ENCODE measurements around the gene ABCC11.

The ABCC11 gene

DNA sequence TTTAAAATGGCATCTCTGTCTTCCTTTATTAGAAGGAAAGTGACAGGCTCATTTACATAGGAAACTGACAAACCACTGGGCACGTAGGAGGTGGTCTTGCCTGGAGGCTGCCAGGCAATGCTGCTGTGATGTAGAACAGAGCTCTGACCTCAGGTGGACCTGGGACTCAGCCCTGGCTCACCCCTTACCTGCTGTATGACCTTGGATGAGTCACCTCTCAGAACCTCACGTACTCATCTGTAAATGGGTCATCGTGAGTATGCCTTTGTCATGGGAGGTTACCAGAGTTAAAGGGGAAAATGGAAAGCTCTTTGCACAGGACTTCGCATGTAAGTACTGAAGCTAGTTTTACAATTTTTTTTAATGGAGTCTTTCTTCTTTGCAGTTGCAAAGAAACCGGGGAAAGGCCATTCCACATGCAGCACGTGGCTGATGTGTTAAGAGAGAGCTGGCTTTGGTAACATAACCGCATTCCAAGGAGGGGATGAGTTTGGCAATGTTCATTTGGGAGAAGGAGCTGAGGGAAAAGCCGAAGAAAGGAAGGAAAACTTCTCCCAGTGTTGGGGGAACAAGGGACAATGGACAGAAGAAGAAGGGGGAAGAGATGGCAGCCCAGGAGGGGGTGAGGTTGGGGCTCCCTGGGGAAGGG is 40.6 kb downstream of the ABCC11 start:
- CTCF ChIA-PET, result no interaction called here
- H3K9me3 ChIP-seq (ENCODE audit: control extremely low read depth in 1 of 5, control insufficient read depth in 4 of 5, insufficient read depth in 2 of 5, low read depth in 1 of 5, low read length in 4 of 5), result no peaks in the 10 kb centered on the region
- no peak overlapping the region for H3K27ac ChIP-seq (ENCODE audit: insufficient read depth in 1 of 2, low read depth in 1 of 2, low read length in 2 of 2, poor library complexity in 1 of 2, severe bottlenecking in 2 of 2)
- DNase-seq, result no peak
- no peak overlapping the region for H3K4me3 ChIP-seq (ENCODE audit: control insufficient read depth in 1 of 7, extremely low read depth in 1 of 7, insufficient read depth in 4 of 7, low read depth in 2 of 7, low read length in 6 of 7)
- H3K4me1 ChIP-seq (ENCODE audit: control extremely low read depth in 1 of 4, control insufficient read depth in 4 of 4, insufficient read depth in 4 of 4, low read length in 3 of 4), result no peaks in the 10 kb centered on the region
- peaks cover 0 to 3% (median 0%) of the 10 kb centered on the region in 5 experiments for H3K27me3 ChIP-seq (replicated peaks in 2 of 5; ENCODE audit: control insufficient read depth in 4 of 5, insufficient read depth in 5 of 5, low read length in 4 of 5)
- H3K36me3 ChIP-seq (ENCODE audit: control insufficient read depth in 4 of 4, insufficient read depth in 4 of 4, low read length in 3 of 4), result no peaks in the 10 kb centered on the region
- WGBS (ENCODE audit: insufficient coverage), result 95% methylated on average over 7 of the region's 8 CpGs
- POLR2A ChIA-PET, result no interaction called here

DNA sequence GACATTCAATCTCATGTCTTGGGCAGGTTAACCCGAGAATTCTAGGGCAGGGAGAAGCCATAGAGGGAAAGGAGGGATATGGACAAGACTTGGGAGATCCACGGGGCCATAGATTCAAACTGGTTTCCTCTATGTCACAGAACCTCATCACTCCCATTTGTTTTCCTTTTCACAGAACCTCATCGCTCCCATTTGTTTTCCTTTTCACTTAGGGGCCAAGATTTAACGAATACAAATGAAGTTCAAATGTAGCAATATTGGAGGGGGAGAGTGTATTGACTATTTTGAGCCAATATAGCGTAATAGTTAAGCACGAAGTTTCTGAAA is 42.6 kb downstream of the ABCC11 start:
- Histone ChIP-seq H3K4me1 (ENCODE audit: control extremely low read depth in 1 of 4, control insufficient read depth in 4 of 4, insufficient read depth in 4 of 4, low read length in 3 of 4) (no peaks in the 10 kb centered on the region), H3K27me3 (replicated peaks in 2 of 5; ENCODE audit: control insufficient read depth in 4 of 5, insufficient read depth in 5 of 5, low read length in 4 of 5) (peaks cover 0 to 3% (median 0%) of the 10 kb centered on the region in 5 experiments), H3K27ac (ENCODE audit: insufficient read depth in 1 of 2, low read depth in 1 of 2, low read length in 2 of 2, poor library complexity in 1 of 2, severe bottlenecking in 2 of 2) (no peak overlapping the region), H3K36me3 (ENCODE audit: control insufficient read depth in 4 of 4, insufficient read depth in 4 of 4, low read length in 3 of 4) (no peaks in the 10 kb centered on the region), H3K9me3 (ENCODE audit: control extremely low read depth in 1 of 5, control insufficient read depth in 4 of 5, insufficient read depth in 2 of 5, low read depth in 1 of 5, low read length in 4 of 5) (no peaks in the 10 kb centered on the region), H3K4me3 (ENCODE audit: control insufficient read depth in 1 of 7, extremely low read depth in 1 of 7, insufficient read depth in 4 of 7, low read depth in 2 of 7, low read length in 6 of 7) (no peak overlapping the region)
- CTCF ChIA-PET, result no interaction called here
- POLR2A ChIA-PET, result no interaction called here
- 100% methylated on average over 2 of the region's 6 CpGs for WGBS (ENCODE audit: insufficient coverage)
- DNase-seq, result no peak

DNA sequence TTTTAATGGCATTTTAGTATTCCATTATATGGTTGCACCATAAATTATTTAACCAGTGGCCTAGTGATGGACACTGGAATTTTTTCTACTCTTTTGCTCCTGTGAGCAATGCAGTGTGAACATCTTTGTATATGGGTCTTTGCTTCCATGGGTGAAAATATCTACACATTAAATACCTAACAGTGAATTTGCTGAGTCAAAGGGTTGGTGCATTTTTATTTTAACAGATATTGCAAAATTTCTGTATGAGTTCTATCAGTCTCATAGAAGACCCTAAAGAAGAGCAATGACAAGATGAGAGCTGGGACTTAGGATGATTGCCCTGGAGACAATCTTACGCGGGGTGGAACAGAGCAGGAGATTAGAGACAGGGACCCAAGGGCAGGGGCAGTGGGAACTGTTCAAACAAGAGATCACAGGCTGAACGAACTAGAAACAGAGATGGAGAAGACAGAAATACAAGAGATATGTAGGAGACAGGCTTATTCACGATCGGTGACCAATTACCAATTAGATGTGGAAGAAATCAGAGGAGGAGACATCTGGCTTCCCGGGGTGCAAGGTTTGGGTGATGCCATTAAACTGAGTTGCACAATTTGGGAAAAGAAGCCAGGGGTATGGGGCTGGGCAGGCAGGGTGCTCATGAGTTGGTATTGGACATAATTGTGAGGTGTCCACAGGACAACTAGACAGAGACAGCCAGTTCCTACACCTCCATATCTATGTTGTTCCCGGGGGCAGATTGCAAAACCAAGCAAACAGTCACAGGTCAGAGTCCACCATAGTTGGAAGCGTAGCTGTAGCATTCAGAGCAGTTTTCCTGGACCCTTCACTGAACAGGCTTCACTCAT is 43.1 kb downstream of the ABCC11 start:
- DNase-seq, result no peak
- Histone ChIP-seq H3K9me3 (ENCODE audit: control extremely low read depth in 1 of 5, control insufficient read depth in 4 of 5, insufficient read depth in 2 of 5, low read depth in 1 of 5, low read length in 4 of 5) (no peaks in the 10 kb centered on the region), H3K27ac (ENCODE audit: insufficient read depth in 1 of 2, low read depth in 1 of 2, low read length in 2 of 2, poor library complexity in 1 of 2, severe bottlenecking in 2 of 2) (no peak overlapping the region), H3K4me1 (ENCODE audit: control extremely low read depth in 1 of 4, control insufficient read depth in 4 of 4, insufficient read depth in 4 of 4, low read length in 3 of 4) (no peaks in the 10 kb centered on the region), H3K27me3 (replicated peaks in 2 of 5; ENCODE audit: control insufficient read depth in 4 of 5, insufficient read depth in 5 of 5, low read length in 4 of 5) (peaks cover 0 to 3% (median 0%) of the 10 kb centered on the region in 5 experiments), H3K4me3 (ENCODE audit: control insufficient read depth in 1 of 7, extremely low read depth in 1 of 7, insufficient read depth in 4 of 7, low read depth in 2 of 7, low read length in 6 of 7) (no peak overlapping the region), H3K36me3 (ENCODE audit: control insufficient read depth in 4 of 4, insufficient read depth in 4 of 4, low read length in 3 of 4) (no peaks in the 10 kb centered on the region)
- POLR2A ChIA-PET, result no interaction called here
- WGBS (ENCODE audit: insufficient coverage), result 98% methylated on average over 8 of the region's 8 CpGs
- CTCF ChIA-PET, result no interaction called here

DNA sequence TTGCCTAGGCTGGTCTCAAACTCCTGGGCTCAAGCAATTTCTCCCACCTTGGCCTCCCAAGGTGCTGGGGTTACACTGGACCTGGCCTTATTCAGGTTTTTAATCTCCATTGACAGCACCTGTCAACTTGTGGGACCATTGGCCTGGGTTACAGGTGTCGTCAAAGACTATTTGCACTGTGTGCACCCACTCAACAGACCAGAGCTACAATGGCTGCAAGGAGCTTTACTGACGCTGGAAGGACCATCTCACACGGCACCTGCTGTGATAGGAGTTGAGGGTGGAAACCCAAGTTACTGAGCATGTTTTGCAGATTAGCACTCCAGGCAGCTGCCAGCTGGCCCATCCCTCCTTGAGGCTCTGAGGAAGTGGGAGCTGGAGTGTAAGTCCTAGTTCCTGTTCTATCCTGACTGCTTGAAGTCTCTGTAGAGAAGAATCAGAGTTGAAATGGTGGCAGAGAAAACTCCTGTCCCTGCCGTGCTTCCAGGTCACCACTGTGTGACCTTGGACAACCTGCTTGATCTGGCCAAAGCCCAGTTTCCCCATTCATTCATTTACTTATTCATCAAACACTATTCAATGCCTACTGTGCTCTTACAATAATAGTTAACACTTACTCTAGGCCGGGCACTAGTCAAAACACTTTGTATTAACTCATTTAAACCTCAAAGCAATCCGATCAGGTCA is 45.7 kb downstream of the ABCC11 start:
- WGBS (ENCODE audit: insufficient coverage), result 99% methylated on average over 6 of the region's 6 CpGs
- ChIA-PET CTCF (no interaction called here), POLR2A (no interaction called here)
- Histone ChIP-seq H3K36me3 (ENCODE audit: control insufficient read depth in 4 of 4, insufficient read depth in 4 of 4, low read length in 3 of 4) (no peaks in the 10 kb centered on the region), H3K4me3 (ENCODE audit: control insufficient read depth in 1 of 7, extremely low read depth in 1 of 7, insufficient read depth in 4 of 7, low read depth in 2 of 7, low read length in 6 of 7) (no peak overlapping the region), H3K4me1 (ENCODE audit: control extremely low read depth in 1 of 4, control insufficient read depth in 4 of 4, insufficient read depth in 4 of 4, low read length in 3 of 4) (no peaks in the 10 kb centered on the region), H3K27ac (ENCODE audit: insufficient read depth in 1 of 2, low read depth in 1 of 2, low read length in 2 of 2, poor library complexity in 1 of 2, severe bottlenecking in 2 of 2) (no peak overlapping the region), H3K27me3 (replicated peaks in 2 of 5; ENCODE audit: control insufficient read depth in 4 of 5, insufficient read depth in 5 of 5, low read length in 4 of 5) (peaks cover 0 to 6% (median 0%) of the 10 kb centered on the region in 5 experiments), H3K9me3 (ENCODE audit: control extremely low read depth in 1 of 5, control insufficient read depth in 4 of 5, insufficient read depth in 2 of 5, low read depth in 1 of 5, low read length in 4 of 5) (peaks cover 0 to 3% (median 0%) of the 10 kb centered on the region in 5 experiments)
- no peak for DNase-seq

DNA sequence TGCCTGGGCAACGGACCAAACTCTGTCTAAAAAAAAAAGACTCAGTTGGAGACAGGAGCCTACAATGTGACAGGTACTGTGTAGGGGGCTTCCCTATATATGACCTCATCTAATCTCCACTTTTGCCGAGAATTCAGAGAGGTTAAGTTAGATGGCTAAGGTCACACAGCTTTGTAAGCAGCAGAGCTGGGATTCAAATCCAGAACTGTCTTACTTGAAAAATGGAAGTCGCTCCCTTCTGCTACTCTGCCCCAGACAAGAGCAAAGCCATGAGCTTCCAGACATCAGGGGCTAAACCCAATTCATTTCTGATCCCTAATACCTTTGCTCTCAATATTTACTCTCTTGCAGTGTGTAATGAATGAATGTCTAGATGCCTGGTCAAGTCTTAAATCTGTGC is 50.0 kb downstream of the ABCC11 start:
- no peak overlapping the region for H3K27ac ChIP-seq (ENCODE audit: insufficient read depth in 1 of 2, low read depth in 1 of 2, low read length in 2 of 2, poor library complexity in 1 of 2, severe bottlenecking in 2 of 2)
- H3K9me3 ChIP-seq (ENCODE audit: control extremely low read depth in 1 of 5, control insufficient read depth in 4 of 5, insufficient read depth in 2 of 5, low read depth in 1 of 5, low read length in 4 of 5), result peaks cover 0 to 3% (median 0%) of the 10 kb centered on the region in 5 experiments
- DNase-seq, result no peak
- peaks cover 0 to 3% (median 0%) of the 10 kb centered on the region in 5 experiments for H3K27me3 ChIP-seq (replicated peaks in 2 of 5; ENCODE audit: control insufficient read depth in 4 of 5, insufficient read depth in 5 of 5, low read length in 4 of 5)
- WGBS (ENCODE audit: insufficient coverage), result 100% methylated on average over 2 of the region's 3 CpGs
- no peak overlapping the region for H3K4me3 ChIP-seq (ENCODE audit: control insufficient read depth in 1 of 7, extremely low read depth in 1 of 7, insufficient read depth in 4 of 7, low read depth in 2 of 7, low read length in 6 of 7)
- no peaks in the 10 kb centered on the region for H3K4me1 ChIP-seq (ENCODE audit: control extremely low read depth in 1 of 4, control insufficient read depth in 4 of 4, insufficient read depth in 4 of 4, low read length in 3 of 4)
- ChIA-PET CTCF (no interaction called here), POLR2A (no interaction called here)
- no peaks in the 10 kb centered on the region for H3K36me3 ChIP-seq (ENCODE audit: control insufficient read depth in 4 of 4, insufficient read depth in 4 of 4, low read length in 3 of 4)

DNA sequence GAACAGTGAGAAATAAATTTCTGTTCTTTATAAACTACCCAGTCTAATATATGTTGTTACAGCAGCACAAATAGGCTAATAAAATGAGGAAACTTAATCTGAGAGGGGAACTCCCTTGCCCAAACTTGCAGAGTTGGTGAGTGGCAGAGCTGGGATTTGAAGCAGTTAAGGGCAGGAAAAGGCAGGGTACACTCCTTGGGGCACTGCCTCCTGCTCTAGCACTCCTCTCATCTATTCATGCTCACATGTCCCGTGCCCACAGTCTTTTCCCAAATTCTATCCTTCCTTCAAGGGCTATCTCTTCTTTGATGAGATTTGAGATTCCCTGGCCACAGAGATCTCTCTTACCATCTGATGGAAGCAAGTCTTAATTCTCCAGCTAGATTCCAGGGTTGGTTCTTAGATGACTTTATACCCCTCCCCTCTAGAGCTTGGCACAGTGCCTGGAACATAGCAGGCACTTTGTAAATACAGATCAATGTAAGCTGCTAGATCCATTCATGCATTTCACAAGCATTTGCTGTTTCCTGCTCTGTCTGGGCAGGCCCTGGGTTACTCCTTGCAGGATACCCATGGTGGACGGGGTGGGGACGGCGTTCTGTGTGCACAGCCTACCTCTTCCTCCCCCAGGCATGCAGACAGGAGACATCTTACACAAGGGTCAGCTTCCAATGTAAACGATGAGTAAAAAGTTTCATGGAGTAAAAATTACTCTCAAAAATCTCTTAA is 52.3 kb downstream of the ABCC11 start:
- DNase-seq, result no peak
- Histone ChIP-seq H3K36me3 (ENCODE audit: control insufficient read depth in 4 of 4, insufficient read depth in 4 of 4, low read length in 3 of 4) (no peaks in the 10 kb centered on the region), H3K27ac (ENCODE audit: insufficient read depth in 1 of 2, low read depth in 1 of 2, low read length in 2 of 2, poor library complexity in 1 of 2, severe bottlenecking in 2 of 2) (no peak overlapping the region), H3K4me1 (ENCODE audit: control extremely low read depth in 1 of 4, control insufficient read depth in 4 of 4, insufficient read depth in 4 of 4, low read length in 3 of 4) (no peaks in the 10 kb centered on the region), H3K4me3 (ENCODE audit: control insufficient read depth in 1 of 7, extremely low read depth in 1 of 7, insufficient read depth in 4 of 7, low read depth in 2 of 7, low read length in 6 of 7) (no peak overlapping the region), H3K9me3 (ENCODE audit: control extremely low read depth in 1 of 5, control insufficient read depth in 4 of 5, insufficient read depth in 2 of 5, low read depth in 1 of 5, low read length in 4 of 5) (peaks cover 0 to 3% (median 0%) of the 10 kb centered on the region in 5 experiments), H3K27me3 (replicated peaks in 2 of 5; ENCODE audit: control insufficient read depth in 4 of 5, insufficient read depth in 5 of 5, low read length in 4 of 5) (peaks cover 0 to 3% (median 0%) of the 10 kb centered on the region in 5 experiments)
- ChIA-PET POLR2A (no interaction called here), CTCF (no interaction called here)
- WGBS (ENCODE audit: insufficient coverage), result 100% methylated on average over 1 of the region's 5 CpGs

Data from common myeloid progenitor, CD34-positive (primary cell).